OCI-LY3 (cell line): ENCODE results near the gene ESRRG.

ENCODE experiments used
- H2AFZ ChIP-seq: fragments of 200-600, 300-600 bp; shearing (Covaris generic); 2 replicates; pipeline ENCODE4 v1.6.0; 2014; ENCODE audit warnings: antibody characterized with exemption, low read depth, low read length
- H3K27ac ChIP-seq: fragments of 200-600, 300-600 bp; sonication (generic); 2 replicates; pipeline ENCODE4 v1.5.1; 2014; ENCODE audit warnings: mild to moderate bottlenecking, low read length, moderate library complexity, mixed read lengths
- H3K27me3 ChIP-seq: fragments of 200-600, 300-600 bp; sonication (generic); 2 replicates; pipeline ENCODE4 v1.6.1; 2014; ENCODE audit warnings: low read depth, low read length, mixed read lengths
- H3K36me3 ChIP-seq: fragments of 200-600, 300-600 bp; sonication (generic); replicated peaks from 2 replicates; pipeline ENCODE3; 2014; ENCODE audit warnings: low read depth, low read length, mixed read lengths
- H3K4me1 ChIP-seq: fragments of 300-600, 200-600 bp; sonication (generic); 2 replicates; pipeline ENCODE4 v1.6.1; 2014; ENCODE audit warnings: low read length, mixed read lengths
- H3K4me2 ChIP-seq: fragments of 200-600, 300-600 bp; sonication (generic); 2 replicates; pipeline ENCODE4 v1.6.1; 2014; ENCODE audit warnings: low read length, mixed read lengths
- H3K4me3 ChIP-seq: fragments of 300-600, 200-600 bp; sonication (generic); 2 replicates; pipeline ENCODE4 v1.5.1; 2014; ENCODE audit warnings: antibody characterized with exemption, mild to moderate bottlenecking, low read length, moderate library complexity
- H3K79me2 ChIP-seq: fragments of 300-600, 200-600 bp; shearing (Covaris generic); 2 replicates; pipeline ENCODE4 v1.6.1; 2014; ENCODE audit warnings: mild to moderate bottlenecking, low read length, mixed read lengths
- H3K9ac ChIP-seq: fragments of 300-600, 200-600 bp; shearing (Covaris generic); 2 replicates; pipeline ENCODE4 v1.6.0; 2014; ENCODE audit warnings: mild to moderate bottlenecking, low read length, moderate library complexity
- H3K9me3 ChIP-seq: fragments of 200-600, 300-600 bp; shearing (Covaris generic); 2 replicates; pipeline ENCODE4 v1.6.1; 2014; ENCODE audit warnings: low read length, mixed read lengths; ENCODE audit not compliant: insufficient read depth
- H4K20me1 ChIP-seq: fragments of 200-600, 300-600 bp; sonication (generic); 2 replicates; pipeline ENCODE4 v1.6.1; 2016; ENCODE audit warnings: low read length, mixed read lengths; ENCODE audit not compliant: insufficient read depth
- CTCF ChIP-seq: fragments of 200-600, 300-600 bp; sonication (generic); IDR thresholded peaks from 2 replicates; pipeline ENCODE4 v1.5.1; 2014; ENCODE audit warnings: antibody characterized with exemption, low read length, low read depth
- EZH2phosphoT487 ChIP-seq: fragments of 200-600 bp; shearing (Covaris generic); IDR thresholded peaks from 2 replicates; pipeline ENCODE4 v1.6.1; 2018; ENCODE audit warnings: antibody characterized with exemption, mixed run types, low read depth

ESRRG gene

GRCh38 chr1:216458812-216459211, 264.4 kb downstream of the ESRRG start:
- H3K4me1 ChIP-seq: no peaks in the 10 kb centered on the region

GRCh38 chr1:216457356-216457755, 265.9 kb downstream of the ESRRG start:
- H3K4me3 ChIP-seq: no peak overlapping the region

More at GRCh38 chr1:216458812-216459211, 264.4 kb downstream of the ESRRG start:
- no peak for TF ChIP-seq EZH2phosphoT487
- no peak for TF ChIP-seq CTCF
- H3K9ac ChIP-seq: no peak overlapping the region
- H3K79me2 ChIP-seq: no peaks in the 10 kb centered on the region
- H3K27ac ChIP-seq: no peak overlapping the region
- no peaks in the 10 kb centered on the region for H3K9me3 ChIP-seq
- H3K27me3 ChIP-seq: no peaks in the 10 kb centered on the region
- H3K4me2 ChIP-seq: no peak overlapping the region
- H3K36me3 ChIP-seq: no peaks in the 10 kb centered on the region
- H3K4me3 ChIP-seq: no peak overlapping the region
- H4K20me1 ChIP-seq: no peaks in the 10 kb centered on the region
- no peak overlapping the region for H2AFZ ChIP-seq

GRCh38 chr1:216456682-216457081, 266.5 kb downstream of the ESRRG start:
- TF ChIP-seq EZH2phosphoT487: no peak
- TF ChIP-seq CTCF: no peak

More at GRCh38 chr1:216457356-216457755, 265.9 kb downstream of the ESRRG start:
- H3K4me2 ChIP-seq: no peak overlapping the region
- no peaks in the 10 kb centered on the region for H3K9me3 ChIP-seq
- no peaks in the 10 kb centered on the region for H3K79me2 ChIP-seq
- H3K4me1 ChIP-seq: no peaks in the 10 kb centered on the region
- H3K36me3 ChIP-seq: no peaks in the 10 kb centered on the region
- no peak overlapping the region for H3K27ac ChIP-seq
- no peaks in the 10 kb centered on the region for H3K27me3 ChIP-seq
- H3K9ac ChIP-seq: no peak overlapping the region
- TF ChIP-seq CTCF (no peak), EZH2phosphoT487 (no peak)
- H4K20me1 ChIP-seq: no peaks in the 10 kb centered on the region
- no peak overlapping the region for H2AFZ ChIP-seq

GRCh38 chr1:216453777-216454176, 269.5 kb downstream of the ESRRG start:
- no peak overlapping the region for H3K27ac ChIP-seq
- H4K20me1 ChIP-seq: no peaks in the 10 kb centered on the region
- no peak overlapping the region for H3K9ac ChIP-seq
- H3K36me3 ChIP-seq: no peaks in the 10 kb centered on the region
- H3K79me2 ChIP-seq: no peaks in the 10 kb centered on the region
- no peak overlapping the region for H3K4me3 ChIP-seq
- H3K4me2 ChIP-seq: no peak overlapping the region
- H3K9me3 ChIP-seq: no peaks in the 10 kb centered on the region
- TF ChIP-seq EZH2phosphoT487 (no peak), CTCF (no peak)
- no peak overlapping the region for H2AFZ ChIP-seq
- no peaks in the 10 kb centered on the region for H3K27me3 ChIP-seq
- H3K4me1 ChIP-seq: no peaks in the 10 kb centered on the region

More at GRCh38 chr1:216456682-216457081, 266.5 kb downstream of the ESRRG start:
- no peak overlapping the region for H3K27ac ChIP-seq
- no peaks in the 10 kb centered on the region for H4K20me1 ChIP-seq
- no peaks in the 10 kb centered on the region for H3K79me2 ChIP-seq
- no peaks in the 10 kb centered on the region for H3K27me3 ChIP-seq
- H3K4me2 ChIP-seq: no peak overlapping the region
- H3K36me3 ChIP-seq: no peaks in the 10 kb centered on the region
- no peak overlapping the region for H3K9ac ChIP-seq
- H3K9me3 ChIP-seq: no peaks in the 10 kb centered on the region
- no peak overlapping the region for H3K4me3 ChIP-seq
- H3K4me1 ChIP-seq: no peaks in the 10 kb centered on the region
- no peak overlapping the region for H2AFZ ChIP-seq
